ENCODE results near the gene TMEM141. TPM values are rescaled to one million over a fixed set of nuclear protein-coding genes. Genes with fewer than 3 reads are reported as not detected.
"Not testable (repeated sequence)": the region's sequence is repeated elsewhere in the genome, so short reads cannot be mapped to it uniquely, and the experiment has no call there.

TMEM141 gene
- total RNA-seq, 1 donor from 2014 or later: 62.5 TPM

- DNase-seq (ENCODE audit: low spot score): no peak
- intact Hi-C loops (cut with DNase I): no loop called here
These were observed 36.8 kb downstream of the TMEM141 start for GRCh38 chr9:136827794-136828473.

- no peak for DNase-seq (ENCODE audit: low spot score)
- intact Hi-C loops (cut with DNase I): no loop called here
These were observed 37.5 kb downstream of the TMEM141 start for GRCh38 chr9:136828474-136829140.

- intact Hi-C loops (cut with DNase I): no loop called here
- no peak for DNase-seq (ENCODE audit: low spot score)
These were observed 38.3 kb downstream of the TMEM141 start for GRCh38 chr9:136829412-136829811.

- intact Hi-C loops (cut with DNase I): no loop called here
- DNase-seq (ENCODE audit: low spot score): no peak
These were observed 39.1 kb downstream of the TMEM141 start for GRCh38 chr9:136829981-136830885.

- DNase-seq (ENCODE audit: low spot score): no peak
These were observed 40.0 kb downstream of the TMEM141 start for GRCh38 chr9:136831002-136831719.

GRCh38 chr9:136831720-136832104 lies 40.6 kb downstream of the TMEM141 start:
- intact Hi-C loops (cut with DNase I): no loop called here
- DNase-seq (ENCODE audit: low spot score): no peak

More at GRCh38 chr9:136831002-136831719, 40.0 kb downstream of the TMEM141 start:
- intact Hi-C loops (cut with DNase I): no loop called here

GRCh38 chr9:136832581-136832980 lies 41.4 kb downstream of the TMEM141 start:
- DNase-seq (ENCODE audit: low spot score): no peak
- intact Hi-C loops (cut with DNase I): no loop called here

GRCh38 chr9:136833381-136834048 lies 42.4 kb downstream of the TMEM141 start:
- DNase-seq (ENCODE audit: low spot score); intact Hi-C loops (cut with DNase I): not testable (repeated sequence)

GRCh38 chr9:136835162-136835931 lies 44.2 kb downstream of the TMEM141 start:
- DNase-seq (ENCODE audit: low spot score): no peak
- intact Hi-C loops (cut with DNase I): no loop called here

GRCh38 chr9:136835932-136836904 lies 45.1 kb downstream of the TMEM141 start:
- DNase-seq (ENCODE audit: low spot score): no peak
- intact Hi-C loops (cut with DNase I): no loop called here

GRCh38 chr9:136837146-136837855 lies 46.2 kb downstream of the TMEM141 start:
- intact Hi-C loops (cut with DNase I): no loop called here
- DNase-seq (ENCODE audit: low spot score): no peak

GRCh38 chr9:136837856-136838277 lies 46.7 kb downstream of the TMEM141 start:
- intact Hi-C loops (cut with DNase I); DNase-seq (ENCODE audit: low spot score): not testable (repeated sequence)

- no peak for DNase-seq (ENCODE audit: low spot score)
- intact Hi-C loops (cut with DNase I): no loop called here
These were observed 47.4 kb downstream of the TMEM141 start for GRCh38 chr9:136838314-136839228.

GRCh38 chr9:136839229-136840139 lies 48.3 kb downstream of the TMEM141 start:
- no peak for DNase-seq (ENCODE audit: low spot score)

More at GRCh38 chr9:136839229-136840139, 48.3 kb downstream of the TMEM141 start:
- intact Hi-C loops (cut with DNase I): loop anchor here (5.0 kb wide), 1 partner anchor 188 kb away; the partner anchor contains the start of gene ABCA2
